A549 (cell line): ENCODE data around the gene MAPKAPK3.

Source experiments
- CBX8 ChIP-seq: fragments of 200-600 bp; sonication (generic); IDR thresholded peaks from 2 replicates; pipeline ENCODE4 v1.6.1; 2016
- CEBPB ChIP-seq, 2 experiments: fragments of >200 bp in 1 of 2; sonication (Bioruptor Twin) in 1 of 2; formaldehyde crosslinking in 1 of 2; IDR thresholded peaks; 2 replicates each; pipeline ENCODE4 v1.6.1; 2012 to 2016
- EP300 ChIP-seq, 2 experiments: fragments of >200 bp; sonication (Bioruptor Twin); formaldehyde crosslinking; IDR thresholded peaks; 2 replicates in 1 of 2; 3 replicates in 1 of 2; pipeline ENCODE4 v1.6.1; 2016 to 2017
- ESRRA ChIP-seq: fragments of 150-350 bp; IDR thresholded peaks from 2 replicates; pipeline ENCODE4 v1.6.1; 2014; ENCODE audit warnings: mild to moderate bottlenecking, low read length, borderline replicate concordance
- JUNB ChIP-seq: fragments of >200 bp; sonication (Bioruptor Twin); formaldehyde crosslinking; IDR thresholded peaks from 2 replicates; pipeline ENCODE4 v1.6.1; 2016
- POLR2A ChIP-seq: IDR thresholded peaks from 2 replicates; pipeline ENCODE4 v1.6.1; 2012; ENCODE audit warnings: mild to moderate bottlenecking, low read length
- RCOR1 ChIP-seq: fragments of 150-350 bp; IDR thresholded peaks from 2 replicates; pipeline ENCODE4 v1.6.1; 2014; ENCODE audit warnings: antibody characterized with exemption, low read length, low read depth
- ZFP36 ChIP-seq: fragments of 450-650 bp; IDR thresholded peaks from 2 replicates; pipeline ENCODE4 v1.6.1; 2014; ENCODE audit warnings: borderline replicate concordance; ENCODE audit not compliant: partially characterized antibody
- TF ChIP-seq, protein P1 (sequence below): fragments of >200 bp; sonication (Bioruptor Twin); formaldehyde crosslinking; IDR thresholded peaks from 3 replicates; pipeline ENCODE4 v1.5.1; 2016
- TF ChIP-seq, protein P2 (sequence below): IDR thresholded peaks from 2 replicates; pipeline ENCODE4 v1.6.1; 2012

DNA sequence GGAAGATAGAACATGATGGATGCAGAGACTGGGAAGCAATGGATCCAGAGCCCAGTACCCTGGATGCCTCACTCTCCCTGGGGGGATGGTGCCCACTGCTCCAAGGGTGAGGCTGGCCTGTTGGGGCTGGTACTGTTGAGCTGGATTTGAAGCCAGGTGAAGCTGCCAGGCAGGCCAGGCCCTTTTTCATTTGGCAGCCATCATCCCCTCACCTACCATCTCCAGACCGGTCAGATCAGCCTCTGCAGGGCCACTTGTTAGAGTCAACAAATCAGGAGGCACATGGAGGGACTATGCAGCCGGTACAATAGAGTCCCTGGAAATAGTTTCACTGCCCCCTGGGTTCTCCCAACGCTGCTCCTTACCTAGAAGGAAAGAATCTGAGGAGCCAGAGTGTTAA is 5.9 kb downstream of the MAPKAPK3 start:
- TF ChIP-seq EP300 (IDR thresholded peaks at IDR 0.05) (no peak), CBX8 (no peak), POLR2A (no peak), ESRRA (no peak), JUNB (no peak), RCOR1 (no peak), CEBPB (IDR thresholded peaks at IDR 0.05) (no peak), ZFP36 (no peak)
- TF ChIP-seq, protein P1, sequence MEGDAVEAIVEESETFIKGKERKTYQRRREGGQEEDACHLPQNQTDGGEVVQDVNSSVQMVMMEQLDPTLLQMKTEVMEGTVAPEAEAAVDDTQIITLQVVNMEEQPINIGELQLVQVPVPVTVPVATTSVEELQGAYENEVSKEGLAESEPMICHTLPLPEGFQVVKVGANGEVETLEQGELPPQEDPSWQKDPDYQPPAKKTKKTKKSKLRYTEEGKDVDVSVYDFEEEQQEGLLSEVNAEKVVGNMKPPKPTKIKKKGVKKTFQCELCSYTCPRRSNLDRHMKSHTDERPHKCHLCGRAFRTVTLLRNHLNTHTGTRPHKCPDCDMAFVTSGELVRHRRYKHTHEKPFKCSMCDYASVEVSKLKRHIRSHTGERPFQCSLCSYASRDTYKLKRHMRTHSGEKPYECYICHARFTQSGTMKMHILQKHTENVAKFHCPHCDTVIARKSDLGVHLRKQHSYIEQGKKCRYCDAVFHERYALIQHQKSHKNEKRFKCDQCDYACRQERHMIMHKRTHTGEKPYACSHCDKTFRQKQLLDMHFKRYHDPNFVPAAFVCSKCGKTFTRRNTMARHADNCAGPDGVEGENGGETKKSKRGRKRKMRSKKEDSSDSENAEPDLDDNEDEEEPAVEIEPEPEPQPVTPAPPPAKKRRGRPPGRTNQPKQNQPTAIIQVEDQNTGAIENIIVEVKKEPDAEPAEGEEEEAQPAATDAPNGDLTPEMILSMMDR, result no peak
- TF ChIP-seq, protein P2, sequence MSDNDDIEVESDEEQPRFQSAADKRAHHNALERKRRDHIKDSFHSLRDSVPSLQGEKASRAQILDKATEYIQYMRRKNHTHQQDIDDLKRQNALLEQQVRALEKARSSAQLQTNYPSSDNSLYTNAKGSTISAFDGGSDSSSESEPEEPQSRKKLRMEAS, result no peak
